Mammary microvascular endothelial cell (primary cell): Measurements from ENCODE around the gene KLF17. TPM values are rescaled to one million over a fixed set of nuclear protein-coding genes. Genes with fewer than 3 reads are reported as not detected.

Source experiments
- total RNA-seq: library from RNA; depleted of rRNA; stranded (reverse); fragments of >200 nt; gene quantifications from 2 replicates; pipeline ENCODE4 v1.2.3, GENCODE V29; 2015

KLF17 gene, protein sequence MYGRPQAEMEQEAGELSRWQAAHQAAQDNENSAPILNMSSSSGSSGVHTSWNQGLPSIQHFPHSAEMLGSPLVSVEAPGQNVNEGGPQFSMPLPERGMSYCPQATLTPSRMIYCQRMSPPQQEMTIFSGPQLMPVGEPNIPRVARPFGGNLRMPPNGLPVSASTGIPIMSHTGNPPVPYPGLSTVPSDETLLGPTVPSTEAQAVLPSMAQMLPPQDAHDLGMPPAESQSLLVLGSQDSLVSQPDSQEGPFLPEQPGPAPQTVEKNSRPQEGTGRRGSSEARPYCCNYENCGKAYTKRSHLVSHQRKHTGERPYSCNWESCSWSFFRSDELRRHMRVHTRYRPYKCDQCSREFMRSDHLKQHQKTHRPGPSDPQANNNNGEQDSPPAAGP
- not detected in 2 replicates for total RNA-seq

DNA sequence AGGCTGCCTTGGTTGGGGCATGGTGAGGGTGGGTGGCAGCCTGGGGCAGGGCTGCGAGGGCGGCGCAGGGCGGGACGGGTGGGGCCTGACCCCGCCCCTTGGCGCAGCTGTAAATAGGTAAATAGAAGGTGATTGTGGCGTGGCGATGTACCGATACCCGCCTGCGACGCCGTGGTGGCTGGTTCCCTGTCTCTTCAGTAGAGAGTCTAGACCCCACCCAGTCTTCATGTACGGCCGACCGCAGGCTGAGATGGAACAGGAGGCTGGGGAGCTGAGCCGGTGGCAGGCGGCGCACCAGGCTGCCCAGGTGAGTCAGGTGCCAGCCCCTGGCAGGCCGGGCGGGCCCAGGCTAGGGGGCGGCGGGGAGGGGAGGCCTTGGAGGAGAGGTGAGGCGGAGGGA lies at the start of gene KLF17:
TSS of gene KLF17 (plus strand) at position 140 of the 400 bp plus-strand sequence. CDS start at position 227, 87 bp downstream.

DNA sequence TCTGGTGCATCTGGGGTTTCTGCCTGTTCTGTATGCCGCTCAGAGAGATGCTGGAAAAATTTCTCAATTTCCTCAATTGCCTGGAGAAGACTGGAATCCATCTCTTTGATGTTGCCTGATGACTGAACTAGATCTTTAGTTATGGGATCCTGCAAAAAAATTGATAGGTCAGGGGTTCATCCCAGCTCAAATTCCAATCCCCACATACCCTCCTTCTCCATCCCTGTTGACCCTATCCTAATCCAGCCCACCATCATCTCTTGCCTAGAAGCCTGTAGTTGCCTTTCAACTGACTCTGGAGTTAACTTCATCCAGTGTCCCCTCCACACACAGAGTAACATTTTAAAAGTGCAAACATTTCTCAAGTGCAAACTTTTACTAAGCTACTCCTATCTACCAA lies 22.9 kb downstream of the KLF17 start, which contains the start of gene KLF18:
TSS of gene KLF18 (minus strand) at position 101 of the 400 bp plus-strand sequence. CDS start at position 101, 0 bp downstream.

Other genes with a start within 250 kb of the KLF17 start
- 0.05 TPM in 1 of 2 replicates, not detected in the other for gene ARTN, start 185.0 kb upstream of the KLF17 start, total RNA-seq
- 15.9 and 18.8 TPM in 2 replicates for gene IPO13, start 171.9 kb upstream of the KLF17 start, total RNA-seq
- gene DPH2, start 148.8 kb upstream of the KLF17 start, total RNA-seq, result 34.6 and 49.1 TPM in 2 replicates
- 129 and 147 TPM in 2 replicates for gene ATP6V0B, start 143.9 kb upstream of the KLF17 start, total RNA-seq
- gene B4GALT2, start 139.6 kb upstream of the KLF17 start, total RNA-seq, result 92.8 and 105 TPM in 2 replicates
- 0.80 and 0.89 TPM in 2 replicates for gene CCDC24, start 127.2 kb upstream of the KLF17 start, total RNA-seq
- gene SLC6A9, start 87.4 kb upstream of the KLF17 start, total RNA-seq, result 0.07 and 5.6 TPM in 2 replicates
- not detected in 2 replicates for gene KLF18, start 22.8 kb downstream of the KLF17 start, total RNA-seq
- gene DMAP1, start 94.7 kb downstream of the KLF17 start, total RNA-seq, result 34.8 and 40.1 TPM in 2 replicates
- 47.5 and 51.2 TPM in 2 replicates for gene ERI3, start 236.4 kb downstream of the KLF17 start, total RNA-seq